ENCODE data around the gene FPR3.
"Not testable (repeated sequence)": the region's sequence is repeated elsewhere in the genome, so short reads cannot be mapped to it uniquely, and the experiment has no call there.

FPR3 gene

GRCh38 chr19:51799034-51799773 lies 4.2 kb downstream of the FPR3 start:
- in situ Hi-C loops (cut with HindIII; ENCODE audit: low sequenced_read_pairs) = no loop called here
- TF ChIP-seq CTCF (IDR thresholded peaks at IDR 0.05; ENCODE audit: low read depth, low read length, missing control alignments) = no peak
- H3K4me3 ChIP-seq (ENCODE audit: low read depth, low read length) = no peak overlapping the region
- DNase-seq (ENCODE audit: low read depth) = peak; percentile 92

GRCh38 chr19:51799774-51800472 lies 5.0 kb downstream of the FPR3 start:
- in situ Hi-C loops (cut with HindIII; ENCODE audit: low sequenced_read_pairs) = no loop called here
- no peak for TF ChIP-seq CTCF (IDR thresholded peaks at IDR 0.05; ENCODE audit: low read depth, low read length, missing control alignments)
- H3K4me3 ChIP-seq (ENCODE audit: low read depth, low read length) = no peak overlapping the region
- no peak for DNase-seq (ENCODE audit: low read depth)

- no peak for DNase-seq (ENCODE audit: low read depth)
- H3K4me3 ChIP-seq (ENCODE audit: low read depth, low read length) = no peak overlapping the region
- TF ChIP-seq CTCF (IDR thresholded peaks at IDR 0.05; ENCODE audit: low read depth, low read length, missing control alignments) = no peak
- in situ Hi-C loops (cut with HindIII; ENCODE audit: low sequenced_read_pairs) = no loop called here
Measured at GRCh38 chr19:51800473-51801244, 5.7 kb downstream of the FPR3 start.

GRCh38 chr19:51802775-51803174 lies 7.8 kb downstream of the FPR3 start:
- no peak for TF ChIP-seq CTCF (IDR thresholded peaks at IDR 0.05; ENCODE audit: low read depth, low read length, missing control alignments)
- H3K4me3 ChIP-seq (ENCODE audit: low read depth, low read length) = no peak overlapping the region
- in situ Hi-C loops (cut with HindIII; ENCODE audit: low sequenced_read_pairs) = no loop called here
- DNase-seq (ENCODE audit: low read depth) = no peak

- DNase-seq (ENCODE audit: low read depth) = no peak
- no peak for TF ChIP-seq CTCF (IDR thresholded peaks at IDR 0.05; ENCODE audit: low read depth, low read length, missing control alignments)
- in situ Hi-C loops (cut with HindIII; ENCODE audit: low sequenced_read_pairs) = no loop called here
- no peak overlapping the region for H3K4me3 ChIP-seq (ENCODE audit: low read depth, low read length)
Measured at GRCh38 chr19:51803519-51803918, 8.6 kb downstream of the FPR3 start.

GRCh38 chr19:51803967-51804366 lies 9.0 kb downstream of the FPR3 start:
- H3K4me3 ChIP-seq (ENCODE audit: low read depth, low read length) = no peak overlapping the region
- no peak for TF ChIP-seq CTCF (IDR thresholded peaks at IDR 0.05; ENCODE audit: low read depth, low read length, missing control alignments)
- in situ Hi-C loops (cut with HindIII; ENCODE audit: low sequenced_read_pairs) = no loop called here
- DNase-seq (ENCODE audit: low read depth) = no peak

- DNase-seq (ENCODE audit: low read depth); in situ Hi-C loops (cut with HindIII; ENCODE audit: low sequenced_read_pairs); H3K4me3 ChIP-seq (ENCODE audit: low read depth, low read length): not testable (repeated sequence)
Measured at GRCh38 chr19:51804789-51805188, 9.8 kb downstream of the FPR3 start.

GRCh38 chr19:51805396-51805795 lies 10.4 kb downstream of the FPR3 start:
- in situ Hi-C loops (cut with HindIII; ENCODE audit: low sequenced_read_pairs); DNase-seq (ENCODE audit: low read depth); H3K4me3 ChIP-seq (ENCODE audit: low read depth, low read length): not testable (repeated sequence)

- in situ Hi-C loops (cut with HindIII; ENCODE audit: low sequenced_read_pairs); DNase-seq (ENCODE audit: low read depth); H3K4me3 ChIP-seq (ENCODE audit: low read depth, low read length): not testable (repeated sequence)
Measured at GRCh38 chr19:51806571-51806970, 11.6 kb downstream of the FPR3 start.
